Measurements from ENCODE around the gene SUGCT.

- TF ChIP-seq CTCF (IDR thresholded peaks at IDR 0.05; ENCODE audit: borderline replicate concordance, extremely low read depth, low read length, poor library complexity, severe bottlenecking), result no peak
- no peak for TF ChIP-seq EZH2 (IDR thresholded peaks at IDR 0.05; ENCODE audit: borderline replicate concordance, low read depth, low read length, severe bottlenecking)
Observed at GRCh38 chr7:40095230-40095629, 39.6 kb upstream of the SUGCT start.

All from DND-41 (cell line).